Calu3 (cell line): ENCODE results near the gene MYEOV. TPM values are rescaled to one million over a fixed set of nuclear protein-coding genes. Genes with fewer than 3 reads are reported as not detected.

Experiments used
- total RNA-seq: library from RNA; stranded (reverse); gene quantifications from 2 replicates; pipeline ENCODE4 v1.2.3, GENCODE V29; 2022

MYEOV gene
- total RNA-seq, 1 experiment from 2014 or later, result 79.9 TPM

Other genes starting within 250 kb of the MYEOV start
- gene TPCN2, start 245.2 kb upstream of the MYEOV start, total RNA-seq, result 21.9 and 24.3 TPM in 2 replicates
- gene SMIM38, start 138.2 kb upstream of the MYEOV start, total RNA-seq, result 0.33 TPM in 1 of 2 replicates, not detected in the other
- gene LINC01488, start 187.5 kb downstream of the MYEOV start, total RNA-seq, result not detected in 2 replicates